DMS79 treated with DMSO at 0.1 percent for 48 hours (cell line): Measurements from ENCODE around the gene DCXR.

Experiments
- DNase-seq: peaks from one replicate; lab custom pipeline; 2025; lab: John Stamatoyannopoulos, UW

DCXR gene

GRCh38 chr17:82072827-82073226 is 35.3 kb upstream of the DCXR start:
- no peak for DNase-seq

GRCh38 chr17:82070611-82071010 is 33.1 kb upstream of the DCXR start:
- no peak for DNase-seq

- DNase-seq, result no peak
Measured at GRCh38 chr17:82065638-82066303, 28.3 kb upstream of the DCXR start, which contains the start of gene DUS1L. Gene DUS1L, minus strand, starts transcription at chr17:82065804. Its CDS starts 745 bp downstream, at chr17:82065059.

GRCh38 chr17:82065193-82065637 is 27.7 kb upstream of the DCXR start:
- DNase-seq, result no peak

- no peak for DNase-seq
Measured at GRCh38 chr17:82064433-82065192, 27.1 kb upstream of the DCXR start.

GRCh38 chr17:82063424-82064415 is 26.2 kb upstream of the DCXR start:
- no peak for DNase-seq

- DNase-seq, result no peak
Measured at GRCh38 chr17:82062984-82063368, 25.5 kb upstream of the DCXR start.

GRCh38 chr17:82062076-82062983 is 24.8 kb upstream of the DCXR start:
- no peak for DNase-seq

GRCh38 chr17:82061047-82061925 is 23.8 kb upstream of the DCXR start:
- DNase-seq, result no peak

GRCh38 chr17:82060614-82061013 is 23.1 kb upstream of the DCXR start:
- no peak for DNase-seq

- DNase-seq, result no peak
Measured at GRCh38 chr17:82060001-82060380, 22.5 kb upstream of the DCXR start.

GRCh38 chr17:82059272-82060000 is 21.9 kb upstream of the DCXR start:
- no peak for DNase-seq

GRCh38 chr17:82058855-82059249 is 21.4 kb upstream of the DCXR start:
- DNase-seq, result no peak

- DNase-seq, result no peak
Measured at GRCh38 chr17:82058230-82058854, 20.8 kb upstream of the DCXR start.

GRCh38 chr17:82056729-82057621 is 19.5 kb upstream of the DCXR start:
- DNase-seq, result no peak

GRCh38 chr17:82055965-82056728 is 18.6 kb upstream of the DCXR start:
- DNase-seq, result no peak
